NK-92 (cell line): ENCODE data around the gene SYNPO2.
"Not testable (repeated sequence)": the region's sequence is repeated elsewhere in the genome, so short reads cannot be mapped to it uniquely, and the experiment has no call there.

Experiments
- DNase-seq: peaks from one replicate; lab custom pipeline; 2025; ENCODE audit not compliant: unreplicated experiment; lab: John Stamatoyannopoulos, UW

The SYNPO2 gene

GRCh38 chr4:119053997-119054396, 165.3 kb downstream of the SYNPO2 start:
- no peak for DNase-seq

GRCh38 chr4:119057417-119057816, 168.8 kb downstream of the SYNPO2 start:
- no peak for DNase-seq

DNA sequence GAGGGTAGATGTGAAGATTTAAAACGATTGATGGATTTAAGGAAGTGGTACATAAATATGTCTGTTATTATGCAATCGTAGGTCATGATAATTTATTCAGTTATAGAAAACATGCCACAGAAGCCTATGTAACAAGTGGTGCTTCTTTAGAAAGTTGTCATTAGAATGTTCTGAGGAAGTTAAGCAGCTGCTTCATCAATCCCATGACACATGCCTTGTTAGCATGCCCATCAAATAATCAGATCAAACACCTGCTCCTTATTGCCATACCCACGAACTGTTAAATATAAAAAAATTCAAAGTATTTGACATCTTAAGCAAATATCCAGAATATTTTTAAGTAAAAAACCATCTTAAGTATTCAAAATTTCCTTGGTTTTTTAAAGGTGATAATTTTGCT, 170.6 kb downstream of the SYNPO2 start:
- no peak for DNase-seq

DNA sequence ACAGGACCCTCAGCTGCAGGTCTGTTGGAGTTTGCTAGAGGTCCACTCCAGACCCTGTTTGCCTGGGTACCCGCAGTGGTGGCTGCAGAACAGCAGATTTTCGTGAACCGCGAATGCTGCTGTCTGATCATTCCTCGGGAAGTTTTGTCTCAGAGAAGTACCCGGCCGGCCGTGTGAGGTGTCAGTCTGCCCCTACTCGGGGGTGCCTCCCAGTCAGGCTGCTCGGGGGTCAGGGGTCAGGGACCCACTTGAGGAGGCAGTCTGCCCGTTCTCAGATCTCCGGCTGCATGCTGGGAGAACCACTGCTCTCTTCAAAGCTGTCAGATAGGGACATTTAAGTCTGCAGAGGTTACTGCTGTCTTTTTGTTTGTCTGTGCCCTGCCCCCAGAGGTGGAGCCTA, 178.5 kb downstream of the SYNPO2 start:
- not testable (repeated sequence) for DNase-seq

GRCh38 chr4:119067670-119068360, 179.2 kb downstream of the SYNPO2 start:
- not testable (repeated sequence) for DNase-seq

GRCh38 chr4:119068529-119068962, 179.9 kb downstream of the SYNPO2 start:
- no peak for DNase-seq

DNA sequence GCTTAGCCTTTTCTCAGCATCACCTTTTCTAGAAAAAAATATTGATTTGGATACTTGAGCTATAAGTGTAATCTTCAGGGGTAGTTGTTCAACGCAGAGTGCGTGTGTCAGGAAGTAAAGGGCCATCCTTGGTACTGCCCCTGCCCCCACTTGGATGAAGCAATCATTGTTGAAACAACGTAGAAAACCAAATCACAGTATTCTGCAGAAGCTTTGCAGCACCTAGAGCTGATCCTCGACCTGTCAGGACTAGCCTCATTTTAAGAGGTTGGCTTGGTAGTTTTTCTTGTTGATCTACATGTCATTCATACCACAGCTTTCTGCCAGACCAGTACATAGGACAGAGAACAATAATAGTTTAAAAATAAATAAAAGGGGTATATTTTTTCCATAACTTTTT, 181.6 kb downstream of the SYNPO2 start:
- no peak for DNase-seq

DNA sequence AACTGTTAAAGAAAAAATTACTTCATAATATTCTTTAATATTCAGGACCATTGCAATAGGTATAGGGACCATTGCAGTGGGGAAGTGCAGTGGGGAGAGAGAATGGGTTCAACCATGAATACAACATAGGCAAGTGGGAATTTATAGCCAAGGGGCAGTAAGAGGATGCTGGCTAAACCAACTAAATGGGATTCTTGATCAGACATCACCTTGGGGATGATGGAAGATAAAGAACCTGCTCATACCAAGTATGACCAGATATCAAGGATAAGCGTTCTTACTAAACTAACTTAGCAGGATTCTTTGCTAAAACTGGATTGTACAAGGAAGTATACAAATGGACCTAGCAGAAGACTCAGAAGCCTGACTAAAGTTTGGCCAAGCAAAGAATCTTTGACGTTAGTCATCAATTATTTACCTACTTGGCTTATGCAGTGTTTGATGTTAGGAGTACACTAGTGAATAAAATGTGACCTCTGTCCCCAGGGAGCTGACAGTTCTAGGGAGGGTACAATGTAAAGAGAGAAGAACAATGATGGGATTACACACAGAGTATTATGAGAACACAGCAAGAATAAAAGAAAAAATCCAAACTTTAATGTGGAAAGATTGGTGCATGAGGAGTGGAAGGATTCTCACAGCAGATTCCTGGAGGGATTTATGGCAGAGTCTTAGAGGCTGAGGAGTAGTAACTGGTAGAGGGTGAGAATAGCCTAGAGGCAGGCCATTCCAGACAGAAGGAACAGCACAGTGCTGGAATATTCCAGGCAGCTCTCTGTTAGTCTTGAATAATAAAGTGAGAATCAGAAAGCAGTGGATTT, 192.3 kb downstream of the SYNPO2 start:
- no peak for DNase-seq

DNA sequence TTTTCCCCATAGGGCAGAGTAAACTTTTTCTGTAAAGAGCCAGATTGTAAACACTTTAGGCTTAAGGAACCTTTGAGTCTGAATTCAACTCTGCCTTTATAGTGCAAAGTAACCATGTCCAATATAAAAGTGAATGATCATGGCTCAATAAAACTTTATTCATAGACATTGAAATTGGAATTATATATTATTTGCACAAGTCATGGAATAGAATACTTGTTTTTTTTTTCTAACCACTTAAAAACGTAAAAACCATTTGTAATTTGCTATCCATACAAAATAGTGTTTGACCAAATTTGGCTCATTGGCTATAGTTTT, 192.8 kb downstream of the SYNPO2 start:
- no peak for DNase-seq

GRCh38 chr4:119081943-119082342, 193.3 kb downstream of the SYNPO2 start:
- DNase-seq: no peak

GRCh38 chr4:119082661-119083060, 194.0 kb downstream of the SYNPO2 start:
- DNase-seq: no peak

DNA sequence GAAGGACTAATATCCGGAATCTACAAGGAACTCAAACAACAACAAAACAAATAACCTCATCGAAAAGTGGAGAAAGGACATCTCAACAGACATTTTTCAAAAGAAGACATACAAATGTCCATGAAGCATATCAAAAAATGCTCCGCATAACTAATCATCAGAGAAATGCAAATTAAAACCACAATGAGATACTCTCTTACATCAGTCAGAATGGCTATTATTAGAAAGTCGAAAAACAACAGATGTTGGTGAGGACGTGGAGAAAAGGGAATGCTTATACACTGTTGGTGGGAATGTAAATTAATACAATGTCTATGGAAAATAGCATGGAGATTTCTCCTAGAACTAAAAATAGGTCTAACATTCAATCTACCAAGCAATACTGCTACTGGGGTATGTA, 195.9 kb downstream of the SYNPO2 start:
- DNase-seq: no peak

GRCh38 chr4:119087121-119087520, 198.5 kb downstream of the SYNPO2 start:
- DNase-seq: no peak

GRCh38 chr4:119087656-119088055, 199.0 kb downstream of the SYNPO2 start:
- no peak for DNase-seq

- DNase-seq: no peak
These were observed 204.6 kb downstream of the SYNPO2 start for GRCh38 chr4:119093042-119093827.

GRCh38 chr4:119097282-119097900, 208.7 kb downstream of the SYNPO2 start:
- no peak for DNase-seq

DNA sequence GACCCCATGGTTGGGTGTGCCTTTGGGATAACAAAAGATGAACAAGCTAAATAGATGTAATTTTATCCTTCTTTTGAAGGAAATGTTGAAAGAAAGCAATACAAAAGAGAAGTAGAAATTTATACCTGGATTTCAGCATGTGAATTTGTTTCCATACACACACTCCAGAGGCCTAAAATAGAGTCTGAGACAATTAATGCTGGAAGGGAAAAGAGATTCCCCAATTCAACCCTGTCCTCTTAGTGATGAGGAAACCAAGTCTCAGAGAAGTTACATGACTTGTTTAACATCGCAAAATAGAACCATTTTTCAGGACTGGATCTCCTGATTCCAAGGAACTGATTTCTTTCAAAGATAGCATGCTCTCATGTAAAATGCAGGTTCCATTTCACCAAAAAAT, 209.7 kb downstream of the SYNPO2 start:
- no peak for DNase-seq

DNA sequence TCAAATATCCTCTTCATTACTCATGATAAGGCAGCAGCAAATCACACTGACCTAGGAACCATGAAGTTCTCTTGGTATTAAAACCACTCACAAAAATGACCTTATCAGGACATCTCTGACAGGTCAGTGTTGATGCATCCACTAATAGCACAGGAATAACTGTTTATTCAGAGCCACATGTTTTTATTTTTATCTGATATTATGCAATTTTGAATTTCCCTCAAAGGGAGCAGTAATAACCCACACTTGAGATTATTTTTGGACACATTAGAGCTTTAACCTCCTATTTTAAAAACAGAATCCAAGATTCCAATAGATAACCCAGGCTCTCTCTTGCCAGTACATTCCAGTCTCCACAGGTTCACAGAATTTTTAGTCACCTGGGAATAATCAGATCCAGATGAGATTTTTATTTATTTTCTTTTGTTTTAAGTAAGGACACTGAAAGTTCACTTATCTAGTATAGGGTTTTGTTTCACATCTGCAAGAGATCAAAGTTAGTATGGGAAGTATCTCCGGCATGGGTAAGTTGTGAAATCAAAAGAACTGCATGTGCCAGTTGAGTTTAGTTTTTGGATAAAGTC, 210.7 kb downstream of the SYNPO2 start:
- DNase-seq: no peak

DNA sequence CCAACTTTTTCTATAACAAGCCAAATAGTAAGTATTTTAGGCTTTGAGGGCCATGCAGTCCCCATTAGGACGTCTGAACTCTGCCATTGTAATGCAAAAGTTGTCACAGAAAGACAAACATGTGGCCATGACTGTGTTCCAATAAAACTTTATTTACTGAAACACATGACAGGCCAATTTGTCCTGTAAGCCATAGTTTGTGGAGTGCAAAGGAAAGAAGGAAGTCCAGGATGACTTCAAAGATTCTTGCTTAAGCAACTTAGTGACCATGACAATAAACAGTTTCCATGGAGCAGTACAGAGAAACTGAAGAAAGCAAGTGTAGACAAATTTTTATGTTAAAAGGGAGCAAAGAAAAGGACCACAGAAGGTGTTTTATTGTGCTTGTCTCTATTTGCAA, 212.0 kb downstream of the SYNPO2 start:
- DNase-seq: no peak

DNA sequence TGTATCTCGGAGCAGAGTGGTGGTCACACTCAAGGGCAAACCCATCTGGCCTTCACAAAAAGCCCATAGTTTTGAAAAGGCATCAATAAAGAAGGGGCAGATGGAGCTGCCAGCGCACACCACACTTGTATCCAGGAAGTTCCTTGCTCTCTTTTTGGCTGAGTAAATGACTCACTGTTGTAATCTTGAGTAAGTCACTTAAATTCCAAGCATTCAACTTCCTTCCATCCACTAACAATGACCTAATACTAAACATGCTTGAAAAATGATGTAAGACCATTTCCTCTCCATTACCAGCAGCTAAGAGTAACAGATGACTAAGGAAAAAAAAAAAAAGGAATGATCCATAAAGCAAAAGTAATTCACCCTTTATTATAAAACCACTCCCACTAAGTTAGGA, 214.6 kb downstream of the SYNPO2 start:
- no peak for DNase-seq

GRCh38 chr4:119104644-119105273, 216.1 kb downstream of the SYNPO2 start:
- no peak for DNase-seq
